HepG2 (cell line): ENCODE results near the gene DOCK1. TPM values are rescaled to one million over a fixed set of nuclear protein-coding genes. Genes with fewer than 3 reads are reported as not detected.

Experiments used
- ATAC-seq: fragments of 200-7000 bp; cut with Tn5 transposase; 3 replicates; pipeline ENCODE4 v1.9.1; 2020; ENCODE audit warnings: mild to moderate bottlenecking, moderate library complexity
- BruUV-seq: library from RNA; stranded (reverse); fragments of 400-500 nt; replicated peaks from 2 replicates; lab custom pipeline; 2021; lab: Mats Ljungman, UMichigan
- CTCF ChIA-PET: fragments of 300-600 bp; formaldehyde crosslinking; extraction: SDS; loops from one replicate; lab custom pipeline; 2021; ENCODE audit warnings: low total read pairs, inconsistent platforms, low intra/inter-chr PET ratio; lab: Yijun Ruan, JAX
- POLR2A ChIA-PET: fragments of 350-600 bp; sonication (Branson Sonifier 250); formaldehyde crosslinking; loops from one replicate; lab custom pipeline; 2020; ENCODE audit warnings: antibody characterized with exemption, inconsistent platforms; lab: Yijun Ruan, JAX
- DNase-seq: peaks from one replicate; pipeline ENCODE4 v3.0.0-alpha.2; 2015; ENCODE audit warnings: low spot score
- FAIRE-seq: peaks from 3 replicates; lab custom pipeline; 2011; peaks lifted over from hg19 to GRCh38; lab: Jason Lieb, UNC
- H2AFZ ChIP-seq: one replicate; pipeline ENCODE4 v1.6.1; 2011; ENCODE audit warnings: low read length, inconsistent platforms
- H3K27ac ChIP-seq: fragments of 300-600 bp; 3 replicates; pipeline ENCODE4 v1.8.0; 2011; ENCODE audit warnings: mixed run types, mild to moderate bottlenecking, mixed read lengths, low read length, inconsistent platforms; ENCODE audit not compliant: insufficient read depth; ENCODE audit errors: extremely low read length
- H3K27me3 ChIP-seq, 2 experiments: fragments of 200-600 bp in 1 of 2; 2 replicates in 1 of 2; 3 replicates in 1 of 2; pipeline versions ENCODE4 v1.6.0 to v1.8.0; 2011; ENCODE audit warnings: low read length in 2 of 2, mild to moderate bottlenecking in 2 of 2, moderate library complexity in 2 of 2, inconsistent platforms in 1 of 2; ENCODE audit not compliant: insufficient read depth in 2 of 2, control insufficient read depth in 1 of 2
- H3K36me3 ChIP-seq, 2 experiments: fragments of 200-600 bp in 1 of 2; replicated peaks in 1 of 2; 2 replicates in 1 of 2; 3 replicates in 1 of 2; pipeline versions ENCODE4 v1.5.1 to v1.8.0; 2011; ENCODE audit warnings: low read length in 2 of 2, inconsistent platforms in 1 of 2; ENCODE audit not compliant: insufficient read depth in 2 of 2, control insufficient read depth in 1 of 2
- H3K4me1 ChIP-seq: 2 replicates; pipeline ENCODE4 v1.5.1; 2012; ENCODE audit warnings: low read length, inconsistent platforms; ENCODE audit not compliant: insufficient read depth
- H3K4me2 ChIP-seq: 2 replicates; pipeline ENCODE4 v1.6.0; 2011; ENCODE audit warnings: low read depth, low read length, inconsistent platforms
- H3K4me3 ChIP-seq, 3 experiments: fragments of 200-600 bp in 1 of 3; sonication (generic), shearing (Covaris generic) in 1 of 3; replicated peaks in 1 of 3; 2 replicates each; pipeline ENCODE4 v1.5.1; 2011 to 2016; ENCODE audit warnings: low read length in 3 of 3, inconsistent platforms in 2 of 3, low read depth in 2 of 3, mild to moderate bottlenecking in 2 of 3, control low read depth in 1 of 3, mixed read lengths in 1 of 3; ENCODE audit not compliant: insufficient read depth in 1 of 3
- H3K79me2 ChIP-seq: one replicate; pipeline ENCODE4 v1.6.1; 2011; ENCODE audit warnings: low read length, inconsistent platforms; ENCODE audit not compliant: insufficient read depth
- H3K9ac ChIP-seq: 2 replicates; pipeline ENCODE4 v1.6.0; 2011; ENCODE audit warnings: mild to moderate bottlenecking, low read depth, low read length, inconsistent platforms; ENCODE audit not compliant: insufficient read depth
- H3K9me3 ChIP-seq: 2 replicates; pipeline ENCODE4 v1.5.1; 2012; ENCODE audit warnings: mild to moderate bottlenecking, low read length
- H4K20me1 ChIP-seq: 2 replicates; pipeline ENCODE4 v1.6.0; 2011; ENCODE audit warnings: inconsistent platforms, mild to moderate bottlenecking, low read length, moderate library complexity; ENCODE audit not compliant: insufficient read depth
- ATRX ChIP-seq: sonication (generic); formaldehyde crosslinking; IDR thresholded peaks from 2 replicates; pipeline ENCODE4 v1.4.0; 2020; ENCODE audit warnings: missing genetic modification reagents, borderline replicate concordance
- DPF2 ChIP-seq: sonication (generic); formaldehyde crosslinking; IDR thresholded peaks from 2 replicates; pipeline ENCODE4 v1.4.0; 2020; ENCODE audit warnings: mild to moderate bottlenecking, low read depth, missing genetic modification reagents, borderline replicate concordance
- GPN1 ChIP-seq: sonication (generic); formaldehyde crosslinking; IDR thresholded peaks from 2 replicates; pipeline ENCODE4 v1.5.1; 2020; ENCODE audit warnings: missing genetic modification reagents, borderline replicate concordance
- HNF4A ChIP-seq: sonication (generic); formaldehyde crosslinking; IDR thresholded peaks from 2 replicates; pipeline ENCODE4 v1.4.0; 2020; ENCODE audit warnings: missing genetic modification reagents
- MIXL1 ChIP-seq: IDR thresholded peaks from 2 replicates; pipeline ENCODE4 v1.6.1; 2016
- PTBP1 ChIP-seq: fragments of 200-400 bp; formaldehyde crosslinking; IDR thresholded peaks from 2 replicates; pipeline ENCODE4 v1.6.1; 2018; ENCODE audit warnings: low read length, low read depth; ENCODE audit not compliant: poor library complexity, severe bottlenecking
- RNF2 ChIP-seq: fragments of 450-650 bp; conservative IDR thresholded peaks from 2 replicates; pipeline ENCODE4 v1.6.1; 2016; ENCODE audit warnings: low read depth
- TGIF2 ChIP-seq: IDR thresholded peaks from 2 replicates; pipeline ENCODE4 v1.6.1; 2016; ENCODE audit warnings: control low read depth, missing compliant biosample characterization
- ZNF12 ChIP-seq: sonication (generic); formaldehyde crosslinking; IDR thresholded peaks from 2 replicates; pipeline ENCODE4 v1.5.0; 2020; ENCODE audit warnings: missing genetic modification reagents
- ZNF333 ChIP-seq: sonication (generic); formaldehyde crosslinking; IDR thresholded peaks from 2 replicates; pipeline ENCODE4 v1.4.0; 2020; ENCODE audit warnings: mild to moderate bottlenecking, missing genetic modification reagents, borderline replicate concordance
- ZNF350 ChIP-seq: sonication (generic); formaldehyde crosslinking; IDR thresholded peaks from 2 replicates; pipeline ENCODE4 v1.4.0; 2020; ENCODE audit warnings: mild to moderate bottlenecking, low read depth, missing genetic modification reagents, borderline replicate concordance
- ZNF567 ChIP-seq: sonication (generic); formaldehyde crosslinking; IDR thresholded peaks from 2 replicates; pipeline ENCODE4 v1.8.1; 2023; ENCODE audit warnings: mild to moderate bottlenecking, missing genetic modification reagents, borderline replicate concordance
- ZNF614 ChIP-seq: IDR thresholded peaks from 2 replicates; pipeline ENCODE4 v1.6.1; 2018; ENCODE audit warnings: missing biosample characterization, missing genetic modification reagents, inconsistent platforms, borderline replicate concordance
- WGBS: methylation state at CpG from one replicate; pipeline ENCODE4 v1.1.6; 2017; ENCODE audit warnings: low lambda C conversion rate; 5-methylcytosine and 5-hydroxymethylcytosine counted together
- in situ Hi-C: cut with HindIII; loops from 2 replicates; pipeline ENCODE4 v1.10.0; 2017; ENCODE audit warnings: low pct_unique_long_range_greater_than_20kb; ENCODE audit not compliant: extremely low pct_ligation_motif_present
- intact Hi-C: fragments of 100-400 bp; cut with micrococcal nuclease; formaldehyde crosslinking; loops from one replicate; pipeline ENCODE4 v1.10.0; 2022; ENCODE audit not compliant: unreplicated experiment
- polyA plus RNA-seq, 8 experiments: library from polyadenylated mRNA; depleted of rRNA in 3 of 8; stranded (reverse) in 7 of 8; unstranded in 1 of 8; fragments of >200 nt; fragmentation: Illumina TruSeq in 4 of 8; extraction: Trizol in 4 of 8; gene quantifications; 2 replicates each; pipeline versions ENCODE4 v1.2.1 to v1.2.3, GENCODE V29; 2011 to 2016; ENCODE audit warnings: low read depth in 4 of 8, missing spikeins in 1 of 8, mixed read lengths in 1 of 8; ENCODE audit not compliant: insufficient read depth in 1 of 8
- total RNA-seq, 5 experiments: library from RNA; depleted of rRNA; stranded (reverse); fragments of >200 nt; fragmentation: Illumina TruSeq; extraction: Trizol; gene quantifications; 2 replicates each; pipeline ENCODE4 v1.2.3, GENCODE V29; 2016; ENCODE audit warnings: low read depth in 1 of 5
- TF ChIP-seq, protein P1 (sequence below): sonication (generic); formaldehyde crosslinking; IDR thresholded peaks from 2 replicates; pipeline ENCODE4 v1.5.0; 2020; ENCODE audit warnings: missing genetic modification reagents
- TF ChIP-seq, protein P2 (sequence below): sonication (generic); formaldehyde crosslinking; IDR thresholded peaks from 2 replicates; pipeline ENCODE4 v1.8.0; 2022; ENCODE audit warnings: mild to moderate bottlenecking, missing genetic modification reagents, moderate library complexity

Gene DOCK1
- total and polyA plus RNA-seq, 2 of the 13 experiments (the other 11 are each of a cell fraction or from before 2014, with no cell fraction given) = 8.3 to 25.5 TPM

DNA sequence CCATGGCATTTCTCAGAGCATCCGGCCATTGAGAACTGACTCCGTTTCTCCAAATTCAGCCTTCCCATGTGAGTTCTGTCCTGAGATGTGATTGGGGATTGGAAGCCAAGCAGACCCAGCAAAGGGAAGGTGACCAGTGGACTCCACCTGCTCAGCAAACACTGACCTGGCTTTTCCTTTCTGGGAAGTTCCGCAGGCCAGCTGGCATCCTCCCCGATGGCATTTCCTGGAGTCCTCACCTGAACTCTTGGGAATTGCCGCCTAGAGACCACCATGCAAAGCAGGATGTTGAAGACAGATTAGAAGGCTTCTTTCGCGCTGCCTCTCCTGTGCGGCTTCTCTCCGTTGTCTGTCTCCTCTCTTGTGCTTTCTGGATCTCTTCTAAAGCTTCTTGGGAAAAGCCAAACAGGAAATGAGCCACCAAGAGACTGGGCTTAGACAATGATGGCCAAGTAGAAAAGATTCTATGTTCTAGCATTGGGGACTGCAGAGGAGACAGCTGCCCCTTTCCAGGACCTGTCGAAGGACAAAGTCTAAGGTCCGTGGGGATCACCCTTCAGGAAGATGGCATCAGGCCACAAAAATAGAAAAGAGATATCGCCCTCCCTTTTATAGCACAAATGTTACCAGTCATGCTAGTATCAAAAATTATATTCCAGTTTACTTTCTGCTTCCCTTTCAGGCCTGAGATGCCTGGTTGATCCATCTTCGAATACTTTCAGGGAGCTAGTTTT is 394.9 kb downstream of the DOCK1 start:
- H3K9ac ChIP-seq = peak overlapping the region; percentile 71
- no TSS peak for BruUV-seq
- ATAC-seq (no peak), DNase-seq (no peak), FAIRE-seq (no peak)
- CTCF ChIA-PET = no interaction called here
- no peaks in the 10 kb centered on the region for H4K20me1 ChIP-seq
- no peaks in the 10 kb centered on the region for H3K27me3 ChIP-seq
- H3K27ac ChIP-seq = peak overlapping the region; percentile 93
- peak overlapping the region; percentile 93 for H2AFZ ChIP-seq
- H3K4me2 ChIP-seq = peak overlapping the region; percentile 78
- peaks cover 40% of the 10 kb centered on the region for H3K4me1 ChIP-seq
- 90% methylated on average over 13 of the region's 13 CpGs for WGBS
- intact Hi-C loops = loop anchor here (1.0 to 2.0 kb wide), 2 partner anchors 21 to 57 kb away; no protein-coding TSS in a partner anchor
- POLR2A ChIA-PET = interaction anchor here (1.4 to 3.7 kb wide), 3 partner anchors 8 to 57 kb away, joined by 4 to 68 read pairs (median 7); no protein-coding TSS in a partner anchor
- H3K4me3 ChIP-seq = 0 out of 6 replicates have a peak overlapping the region, but pooled peaks of 1 of the 3 experiments have one; percentile 55
- TF ChIP-seq HNF4A (CRISPR knock-in tag) (peak; percentile 32; the same call in 1 of the 2 replicates), TGIF2 (CRISPR knock-in tag) (no peak)
- TF ChIP-seq, all 625 proteins: peak for 1
- no peaks in the 10 kb centered on the region for H3K79me2 ChIP-seq
- no peaks in the 10 kb centered on the region for H3K9me3 ChIP-seq
- no peaks in the 10 kb centered on the region for H3K36me3 ChIP-seq
- in situ Hi-C loops = no loop called here

DNA sequence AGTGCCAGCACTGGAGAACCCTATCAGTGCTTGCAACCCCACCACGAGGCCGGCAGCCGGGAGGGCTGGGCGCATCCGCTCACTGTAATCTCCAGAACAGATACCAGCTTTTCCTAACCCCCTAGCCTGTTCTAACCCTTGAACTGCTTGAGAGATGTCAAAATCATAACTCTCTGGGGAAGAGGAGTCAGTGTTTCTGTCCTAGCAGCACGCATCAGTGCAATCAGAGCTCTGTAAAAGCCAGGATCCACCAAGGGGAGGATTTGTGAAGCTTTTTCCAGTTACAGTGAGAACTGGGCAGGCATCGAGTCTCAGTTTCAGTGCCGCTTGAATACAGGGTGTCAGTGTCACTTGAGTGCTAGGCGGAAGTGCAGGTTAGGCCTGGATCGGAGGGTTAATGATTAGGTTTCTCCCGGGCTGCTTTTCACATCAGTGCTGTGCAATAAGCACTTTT is 395.7 kb downstream of the DOCK1 start:
- H3K4me2 ChIP-seq = peak overlapping the region; percentile 78
- DNase-seq = peak; percentile 87
- in situ Hi-C loops = no loop called here
- intact Hi-C loops = loop anchor here (1.0 to 2.0 kb wide), 2 partner anchors 22 to 58 kb away; no protein-coding TSS in a partner anchor
- H3K79me2 ChIP-seq = no peaks in the 10 kb centered on the region
- H4K20me1 ChIP-seq = no peaks in the 10 kb centered on the region
- ChIA-PET CTCF (no interaction called here), POLR2A (interaction anchor here (0.8 to 3.7 kb wide), 8 partner anchors 9 to 57 kb away, joined by 3 to 68 read pairs (median 4); no protein-coding TSS in a partner anchor)
- no peaks in the 10 kb centered on the region for H3K36me3 ChIP-seq
- BruUV-seq = no TSS peak
- no peaks in the 10 kb centered on the region for H3K9me3 ChIP-seq
- H3K27me3 ChIP-seq = no peaks in the 10 kb centered on the region
- FAIRE-seq = peak; percentile 83
- H3K4me1 ChIP-seq = peaks cover 40% of the 10 kb centered on the region
- peak overlapping the region; percentile 93 for H3K27ac ChIP-seq
- peak overlapping the region; percentile 71 for H3K9ac ChIP-seq
- WGBS = 1% methylated on average over 10 of the region's 11 CpGs
- H3K4me3 ChIP-seq = peak overlapping the region; percentile 32 to 55 (median 44); a peak in 4 of 6 replicates
- peak; percentile 98 for ATAC-seq
- H2AFZ ChIP-seq = peak overlapping the region; percentile 93
- no peak for TF ChIP-seq GPN1 (CRISPR knock-in tag)
- no peak for TF ChIP-seq ZNF333 (CRISPR knock-in tag)
- 0 out of 2 replicates have a peak, but pooled peaks have one; percentile 56 for TF ChIP-seq RNF2
- TF ChIP-seq ZNF614 = peak; percentile 59; the same call in 1 of the 2 replicates
- TF ChIP-seq MIXL1 (CRISPR knock-in tag) = peak; percentile 48; the same call in 1 of the 2 replicates
- no peak for TF ChIP-seq ZNF12 (CRISPR knock-in tag)
- TF ChIP-seq DPF2 (CRISPR knock-in tag) = no peak
- TF ChIP-seq ZNF350 (CRISPR knock-in tag) = peak; percentile 44; the same call in 1 of the 2 replicates
- TF ChIP-seq, protein P1, sequence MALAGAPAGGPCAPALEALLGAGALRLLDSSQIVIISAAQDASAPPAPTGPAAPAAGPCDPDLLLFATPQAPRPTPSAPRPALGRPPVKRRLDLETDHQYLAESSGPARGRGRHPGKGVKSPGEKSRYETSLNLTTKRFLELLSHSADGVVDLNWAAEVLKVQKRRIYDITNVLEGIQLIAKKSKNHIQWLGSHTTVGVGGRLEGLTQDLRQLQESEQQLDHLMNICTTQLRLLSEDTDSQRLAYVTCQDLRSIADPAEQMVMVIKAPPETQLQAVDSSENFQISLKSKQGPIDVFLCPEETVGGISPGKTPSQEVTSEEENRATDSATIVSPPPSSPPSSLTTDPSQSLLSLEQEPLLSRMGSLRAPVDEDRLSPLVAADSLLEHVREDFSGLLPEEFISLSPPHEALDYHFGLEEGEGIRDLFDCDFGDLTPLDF = no peak
- TF ChIP-seq, protein P2, sequence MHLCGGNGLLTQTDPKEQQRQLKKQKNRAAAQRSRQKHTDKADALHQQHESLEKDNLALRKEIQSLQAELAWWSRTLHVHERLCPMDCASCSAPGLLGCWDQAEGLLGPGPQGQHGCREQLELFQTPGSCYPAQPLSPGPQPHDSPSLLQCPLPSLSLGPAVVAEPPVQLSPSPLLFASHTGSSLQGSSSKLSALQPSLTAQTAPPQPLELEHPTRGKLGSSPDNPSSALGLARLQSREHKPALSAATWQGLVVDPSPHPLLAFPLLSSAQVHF (CRISPR knock-in tag) = no peak
- TF ChIP-seq PTBP1 = no peak
- TF ChIP-seq ZNF567 = 0 out of 2 replicates have a peak, but pooled peaks have one; percentile 52
- TF ChIP-seq ATRX (CRISPR knock-in tag) = no peak
